HG03378 (cell line): ENCODE results near the gene SNRPA.
"Not testable (repeated sequence)": the region's sequence is repeated elsewhere in the genome, so short reads cannot be mapped to it uniquely, and the experiment has no call there.

Source experiments
- ATAC-seq: cut with Tn5 transposase; IDR thresholded peaks from one replicate; pipeline ENCODE4 v1.9.1; 2021; ENCODE audit warnings: mild to moderate bottlenecking, moderate library complexity; ENCODE audit not compliant: unreplicated experiment

Gene SNRPA

GRCh38 chr19:40800339-40800996 is 49.5 kb downstream of the SNRPA start:
- no peak for ATAC-seq

GRCh38 chr19:40800997-40801377 is 50.0 kb downstream of the SNRPA start:
- ATAC-seq = no peak

DNA sequence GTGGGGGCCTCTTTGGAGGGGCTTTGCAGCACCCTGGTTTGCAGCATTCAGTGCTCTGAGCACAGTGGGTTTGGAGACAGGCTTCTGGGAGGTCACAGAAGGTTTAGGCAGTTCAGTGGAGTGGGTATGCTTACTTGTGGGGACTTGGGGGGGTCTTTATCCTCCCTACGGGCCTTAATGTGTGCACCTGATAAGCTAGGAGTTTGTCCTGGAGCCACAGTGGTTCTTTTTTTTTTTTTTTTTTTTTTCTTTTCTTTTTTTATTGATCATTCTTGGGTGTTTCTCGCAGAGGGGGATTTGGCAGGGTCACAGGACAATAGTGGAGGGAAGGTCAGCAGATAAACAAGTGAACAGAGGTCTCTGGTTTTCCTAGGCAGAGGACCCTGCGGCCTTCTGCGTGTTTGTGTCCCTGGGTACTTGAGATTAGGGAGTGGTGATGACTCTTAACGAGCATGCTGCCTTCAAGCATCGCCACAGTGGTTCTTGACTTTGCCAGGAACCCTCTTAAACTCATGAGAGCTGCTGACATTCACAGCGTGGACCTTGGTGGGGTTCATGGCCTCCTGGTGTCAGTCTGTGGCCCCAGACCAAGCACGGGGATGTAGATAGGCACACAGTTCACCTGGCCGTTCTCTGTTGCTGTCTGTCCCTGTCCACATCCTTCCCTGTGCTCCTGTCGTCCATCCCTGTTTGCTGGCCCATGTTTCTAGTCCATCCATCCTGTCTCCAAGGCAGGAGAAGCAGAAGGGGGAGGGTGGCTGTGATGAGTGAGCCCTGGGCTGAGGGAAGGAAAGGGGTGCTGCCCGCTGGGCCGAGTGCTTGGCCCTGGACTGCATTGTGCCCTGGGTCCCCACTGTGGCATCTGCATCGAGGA is 50.7 kb downstream of the SNRPA start:
- no peak for ATAC-seq

DNA sequence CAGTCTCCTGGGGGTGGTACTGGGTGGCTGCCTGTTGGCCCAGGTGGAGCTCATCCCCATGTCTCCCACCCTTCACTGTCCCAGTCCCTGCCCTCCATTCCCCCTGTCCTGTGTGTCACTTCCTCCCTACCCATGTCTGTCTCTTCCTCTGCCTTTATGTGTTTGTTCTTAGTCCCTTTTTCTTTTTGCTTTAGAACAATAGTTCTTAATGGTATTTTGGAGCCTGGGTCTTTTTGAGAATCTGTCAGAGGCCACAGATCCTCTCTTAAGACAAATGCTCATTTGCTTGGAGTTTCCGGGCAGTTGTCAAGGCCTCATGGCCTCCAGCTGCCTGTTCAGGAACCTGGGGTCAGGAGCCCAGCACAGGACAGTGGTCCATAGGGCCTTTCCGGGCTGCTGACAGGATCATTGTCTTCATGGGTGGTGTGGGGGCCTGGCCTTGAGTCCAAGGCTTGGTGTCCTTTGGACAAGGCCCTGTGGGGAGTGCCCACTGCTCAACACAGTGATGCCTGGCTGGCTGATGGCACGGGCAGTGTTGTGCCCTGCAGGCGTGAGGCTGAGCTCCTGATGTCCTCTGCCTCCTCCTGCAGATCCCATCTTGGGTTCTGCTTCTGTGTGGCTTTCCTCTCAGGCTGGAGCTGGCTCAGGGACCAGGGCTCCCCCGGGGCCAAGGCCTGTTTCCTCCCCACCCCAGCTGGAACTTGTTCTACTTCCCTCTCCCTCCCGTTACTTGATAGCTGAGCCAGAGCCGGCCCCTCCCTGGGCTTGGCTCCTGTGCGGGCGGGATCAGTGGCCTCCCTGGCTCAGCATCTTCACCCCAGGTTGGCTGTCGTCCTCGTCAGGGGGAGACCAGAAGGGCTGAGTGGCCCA is 51.5 kb downstream of the SNRPA start:
- ATAC-seq = no peak

DNA sequence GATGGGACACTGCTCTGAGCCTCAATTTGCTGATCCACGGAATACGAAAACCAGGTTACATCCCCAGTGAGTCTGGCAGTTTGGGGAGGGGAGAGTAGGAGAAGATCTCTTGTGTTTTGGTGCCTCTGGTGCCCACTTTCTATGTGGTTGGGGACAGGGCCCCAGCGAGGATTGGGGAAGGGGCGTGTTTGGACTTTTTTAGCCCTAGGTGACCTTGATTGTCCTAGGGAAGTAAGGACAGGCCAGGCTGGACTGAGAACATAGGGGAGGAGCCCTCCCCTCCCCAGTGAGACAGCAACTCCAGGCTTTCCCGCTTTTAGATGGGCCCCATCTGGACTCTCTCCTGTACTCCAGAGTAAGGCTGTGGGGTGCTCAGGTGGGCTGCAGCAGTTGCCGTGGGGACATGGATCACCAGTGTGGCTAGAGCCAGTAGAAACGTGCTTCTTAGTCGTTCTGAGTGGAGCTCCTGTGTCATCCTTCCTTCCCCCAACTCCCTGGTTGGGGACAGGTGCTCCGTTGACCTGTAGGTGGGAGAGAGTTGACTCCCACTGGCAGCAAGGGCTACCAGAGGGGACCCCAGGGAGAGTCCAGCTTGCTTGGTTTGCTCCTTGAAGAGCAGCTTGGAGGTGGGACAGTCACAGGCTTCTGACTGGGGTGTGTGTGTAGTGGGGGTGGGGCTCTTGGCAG is 52.3 kb downstream of the SNRPA start:
- ATAC-seq = no peak

GRCh38 chr19:40803857-40804782 is 53.1 kb downstream of the SNRPA start:
- ATAC-seq = no peak

DNA sequence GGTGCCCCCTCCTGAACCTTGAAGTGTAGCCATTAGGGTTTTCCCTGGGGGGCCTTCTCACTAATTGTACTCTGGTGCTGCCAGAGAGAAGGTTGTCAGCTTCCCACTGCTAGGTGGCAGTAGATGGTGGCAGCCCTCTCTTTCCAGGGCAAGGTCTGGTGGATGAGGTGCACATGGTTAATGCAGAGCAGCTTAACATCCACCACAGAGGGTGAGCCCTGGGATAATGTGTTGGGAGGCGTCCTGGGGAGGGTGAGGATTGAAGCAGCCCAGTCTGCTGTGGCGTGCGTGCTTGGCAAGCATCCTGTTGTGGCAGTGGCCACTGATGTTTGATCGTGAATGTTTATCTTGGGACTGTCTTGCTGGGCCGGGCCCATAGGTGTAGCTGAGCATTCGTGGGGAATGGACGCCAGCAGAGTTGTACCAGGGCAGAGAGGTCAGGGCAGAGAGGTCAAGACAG is 53.8 kb downstream of the SNRPA start:
- no peak for ATAC-seq

DNA sequence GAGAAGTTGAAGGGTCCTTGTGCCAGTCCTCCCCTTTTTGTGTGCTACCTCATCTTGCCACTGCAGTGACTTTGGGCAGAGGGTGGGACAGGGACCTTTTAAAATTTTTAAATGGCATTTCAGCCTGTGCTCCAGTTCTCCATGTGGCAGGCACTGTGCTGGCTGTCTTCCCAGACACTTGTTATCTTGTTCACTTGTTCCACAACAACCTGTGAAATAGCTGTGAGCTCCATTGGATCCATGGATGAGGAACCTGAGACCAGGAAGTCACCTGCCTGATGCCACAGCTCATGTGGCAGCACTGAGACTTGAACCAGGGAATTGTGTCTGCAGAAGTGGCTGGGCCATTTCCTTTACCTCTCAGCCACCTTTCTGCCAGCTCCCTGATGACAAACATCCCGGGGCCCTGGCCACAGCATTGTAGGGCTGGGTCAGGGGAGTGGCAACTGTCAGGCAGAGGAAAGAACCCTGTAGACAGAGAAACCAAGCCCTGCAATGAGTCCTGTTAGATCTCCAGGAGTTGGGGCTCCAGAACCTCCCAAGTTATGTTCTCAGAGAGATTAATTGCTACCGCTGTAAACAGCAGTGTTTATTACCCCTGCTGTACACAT is 54.4 kb downstream of the SNRPA start:
- ATAC-seq = no peak

- no peak for ATAC-seq
These were observed 55.6 kb downstream of the SNRPA start for GRCh38 chr19:40806423-40807146.

DNA sequence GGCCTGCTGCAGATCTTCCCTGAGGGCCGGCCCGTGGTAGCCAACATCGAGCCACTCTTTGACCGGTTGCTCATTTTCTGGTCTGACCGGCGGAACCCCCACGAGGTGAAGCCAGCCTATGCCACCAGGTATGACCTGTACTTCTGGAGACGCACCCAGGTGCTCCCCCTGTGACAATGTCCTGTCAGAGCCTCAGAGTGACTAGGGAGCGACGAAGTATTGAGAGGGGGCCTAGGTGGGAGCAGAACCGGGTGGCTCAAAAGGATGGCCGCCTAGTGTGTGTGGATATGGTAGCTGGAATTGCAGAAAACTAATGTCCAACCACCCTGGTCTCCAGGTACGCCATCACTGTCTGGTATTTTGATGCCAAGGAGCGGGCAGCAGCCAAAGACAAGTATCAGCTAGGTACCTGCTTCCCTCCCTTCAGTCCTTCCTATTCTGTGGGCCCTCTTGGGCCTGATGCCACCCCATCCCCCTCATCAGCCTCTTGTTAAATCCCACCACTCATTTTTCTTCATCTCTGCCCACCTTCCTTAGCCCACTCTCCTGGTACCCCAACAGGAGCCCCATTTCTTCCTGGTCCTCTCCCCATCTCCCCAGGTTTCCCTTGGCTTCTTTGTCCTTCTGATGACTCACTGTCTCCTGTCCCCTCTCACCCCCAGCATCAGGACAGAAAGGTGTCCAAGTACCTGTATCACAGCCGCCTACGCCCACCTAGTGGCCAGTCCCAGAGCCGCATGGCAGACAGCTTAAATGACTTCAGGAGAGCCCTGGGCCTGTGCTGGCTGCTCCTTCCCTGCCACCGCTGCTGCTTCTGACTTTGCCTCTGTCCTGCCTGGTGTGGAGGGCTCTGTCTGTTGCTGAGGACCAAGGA is 56.4 kb downstream of the SNRPA start:
- no peak for ATAC-seq

GRCh38 chr19:40808021-40808325 is 57.0 kb downstream of the SNRPA start:
- no peak for ATAC-seq

DNA sequence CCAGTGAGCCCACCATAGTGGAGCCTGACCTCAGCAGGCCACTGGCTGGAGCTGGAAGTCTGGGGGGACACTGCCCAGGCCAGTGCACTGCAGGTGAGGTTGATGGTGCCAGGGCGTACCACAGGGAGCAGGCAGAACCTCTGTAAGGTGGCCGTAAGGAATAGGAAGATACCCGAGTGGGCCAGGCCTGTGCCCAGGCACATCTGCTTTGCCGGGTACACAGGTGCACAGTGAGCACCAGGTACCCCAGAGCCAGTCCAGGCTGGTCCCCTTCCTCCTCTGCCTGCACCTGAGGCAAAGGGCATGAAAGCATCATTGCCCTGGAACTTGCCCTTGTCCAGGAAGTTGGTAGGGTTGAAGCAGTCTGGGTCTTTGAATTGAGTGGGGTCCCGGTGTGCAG is 57.5 kb downstream of the SNRPA start:
- ATAC-seq = no peak

DNA sequence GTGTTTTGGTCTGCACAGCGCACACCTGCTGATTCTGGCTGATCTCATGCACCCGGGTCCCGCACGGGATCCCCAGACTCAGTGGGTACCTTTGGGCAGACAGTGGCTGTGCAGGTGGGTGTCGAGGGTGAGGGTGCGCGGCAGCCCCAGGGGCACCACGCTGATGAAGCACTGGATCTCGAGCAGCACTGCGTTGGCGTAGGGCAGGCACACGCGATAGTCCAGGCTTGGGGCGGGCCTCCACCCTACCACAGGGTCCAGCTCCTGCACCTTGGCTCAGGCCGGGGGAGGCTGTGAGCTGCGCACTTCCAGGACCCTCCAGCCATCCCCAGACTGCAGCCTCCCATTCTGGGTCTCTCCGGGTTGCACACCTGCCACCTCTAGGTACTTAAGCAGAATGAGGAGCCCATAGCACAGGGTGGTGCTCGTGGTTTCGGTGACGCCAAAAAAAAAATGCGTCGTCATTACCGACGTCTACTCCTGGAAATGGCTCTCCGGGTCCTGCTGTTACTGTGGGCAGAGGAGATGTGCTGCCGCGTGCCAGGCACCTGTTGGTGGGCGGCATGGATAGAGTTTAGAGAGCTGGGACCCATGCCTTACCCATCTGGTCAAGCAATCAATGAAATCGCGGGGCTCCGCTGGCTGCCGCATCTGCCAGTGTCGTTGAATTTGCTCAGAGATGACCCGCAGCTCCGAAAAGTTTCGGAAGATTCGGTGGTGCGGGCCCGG is 58.5 kb downstream of the SNRPA start:
- no peak for ATAC-seq

GRCh38 chr19:40810160-40810559 is 59.2 kb downstream of the SNRPA start:
- no peak for ATAC-seq

DNA sequence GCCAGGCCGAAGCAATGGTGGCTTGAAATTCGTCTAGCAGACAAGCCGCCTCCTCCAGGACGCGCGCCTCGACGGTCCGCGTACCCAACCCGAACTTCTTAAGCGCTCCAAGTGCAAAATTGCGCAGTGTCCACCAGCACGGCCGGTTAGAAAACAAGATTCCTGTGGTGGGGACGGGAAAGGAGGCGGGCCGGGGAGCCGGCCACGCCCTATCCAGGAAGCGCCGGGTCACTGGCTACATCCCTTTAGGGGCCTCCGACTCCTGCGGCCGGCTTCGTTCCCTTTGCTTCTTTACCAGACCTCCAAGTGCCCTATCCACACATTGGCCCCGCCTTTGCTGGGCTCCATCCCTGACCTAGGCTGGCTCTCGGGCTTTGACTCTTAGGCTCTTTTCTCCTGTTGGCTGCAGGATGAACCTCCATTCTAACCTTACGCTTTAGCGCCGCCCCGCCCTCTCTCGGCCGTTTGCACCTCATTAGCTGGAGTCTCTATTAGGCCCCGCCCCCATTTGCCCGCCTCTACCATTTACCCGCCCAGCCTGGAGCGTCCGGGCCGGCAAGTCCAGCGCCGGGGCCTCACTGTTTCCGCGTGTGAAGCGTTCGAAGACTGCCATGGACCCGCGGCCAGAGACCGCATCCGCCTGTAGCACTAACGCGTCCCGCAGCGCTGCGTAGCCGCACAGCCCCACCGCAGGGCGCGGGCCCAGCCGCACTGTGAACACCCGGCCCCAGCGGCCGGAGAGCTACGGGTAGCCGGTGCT is 59.8 kb downstream of the SNRPA start:
- ATAC-seq = not testable (repeated sequence)
